SK-N-SH treated with all-trans-retinoic acid at 6 μM for 48 hours (cell line): Measurements from ENCODE around the gene CLHC1.

Source experiments
- ATAC-seq: fragments of 200-7000 bp; cut with Tn5 transposase; 3 replicates; pipeline ENCODE4 v1.9.1; 2020; ENCODE audit warnings: mild to moderate bottlenecking, moderate library complexity
- ARNTL ChIP-seq: fragments of 450-650 bp; formaldehyde crosslinking; IDR thresholded peaks from 2 replicates; pipeline ENCODE4 v1.5.0; 2020; ENCODE audit warnings: low read depth, mild to moderate bottlenecking, moderate library complexity, borderline replicate concordance
- BACH2 ChIP-seq: fragments of 250-450 bp; sonication (Bioruptor Pico); IDR thresholded peaks from 2 replicates; pipeline ENCODE4 v1.9.0; 2021; ENCODE audit warnings: mild to moderate bottlenecking, borderline replicate concordance
- CREB5 ChIP-seq: fragments of 250-450 bp; sonication (Bioruptor Pico); IDR thresholded peaks from 2 replicates; pipeline ENCODE4 v1.5.1; 2020; ENCODE audit warnings: low read depth, mild to moderate bottlenecking, moderate library complexity
- CSDC2 ChIP-seq: fragments of 250-450 bp; sonication (Bioruptor Pico); IDR thresholded peaks from 2 replicates; pipeline ENCODE4 v1.5.0; 2020; ENCODE audit warnings: mild to moderate bottlenecking, moderate library complexity
- CSRNP3 ChIP-seq: fragments of 250-450 bp; sonication (Bioruptor Pico); IDR thresholded peaks from 2 replicates; pipeline ENCODE4 v1.5.1; 2021; ENCODE audit warnings: mild to moderate bottlenecking, moderate library complexity
- GLIS3 ChIP-seq: fragments of 250-450 bp; sonication (Bioruptor Pico); IDR thresholded peaks from 2 replicates; pipeline ENCODE4 v1.5.0; 2020; ENCODE audit warnings: mild to moderate bottlenecking, moderate library complexity
- ISL1 ChIP-seq: fragments of 250-450 bp; sonication (Bioruptor Pico); IDR thresholded peaks from 2 replicates; pipeline ENCODE4 v2.1.2; 2022; ENCODE audit warnings: mild to moderate bottlenecking, moderate library complexity
- OSR1 ChIP-seq: fragments of 250-450 bp; sonication (Bioruptor Pico); IDR thresholded peaks from 2 replicates; pipeline ENCODE4 v1.8.0; 2022; ENCODE audit warnings: moderate library complexity, mild to moderate bottlenecking, inconsistent platforms
- PATZ1 ChIP-seq: fragments of 250-450 bp; sonication (Bioruptor Pico); IDR thresholded peaks from 2 replicates; pipeline ENCODE4 v1.8.0; 2020; ENCODE audit warnings: mild to moderate bottlenecking, moderate library complexity, borderline replicate concordance
- POU6F1 ChIP-seq: fragments of 250-450 bp; sonication (Bioruptor Pico); IDR thresholded peaks from 2 replicates; pipeline ENCODE4 v1.8.0; 2021; ENCODE audit warnings: low read depth, mild to moderate bottlenecking, moderate library complexity, borderline replicate concordance
- PPARA ChIP-seq: fragments of 250-450 bp; sonication (Bioruptor Pico); IDR thresholded peaks from 2 replicates; pipeline ENCODE4 v1.5.0; 2020; ENCODE audit warnings: mild to moderate bottlenecking, borderline replicate concordance
- RARB ChIP-seq: fragments of 250-450 bp; sonication (Bioruptor Pico); IDR thresholded peaks from 2 replicates; pipeline ENCODE4 v1.8.0; 2021; ENCODE audit warnings: mild to moderate bottlenecking, moderate library complexity
- TCF4 ChIP-seq: fragments of 250-450 bp; sonication (Bioruptor Pico); IDR thresholded peaks from 2 replicates; pipeline ENCODE4 v1.8.0; 2021; ENCODE audit warnings: mild to moderate bottlenecking, moderate library complexity, borderline replicate concordance
- TOX ChIP-seq: fragments of 250-450 bp; sonication (Bioruptor Pico); IDR thresholded peaks from 2 replicates; pipeline ENCODE4 v1.8.0; 2021; ENCODE audit warnings: mild to moderate bottlenecking, moderate library complexity, borderline replicate concordance
- TSHZ2 ChIP-seq: fragments of 250-450 bp; sonication (Bioruptor Pico); IDR thresholded peaks from 2 replicates; pipeline ENCODE4 v1.5.0; 2020; ENCODE audit warnings: mild to moderate bottlenecking, moderate library complexity
- ZC3H10 ChIP-seq: fragments of 250-450 bp; sonication (Bioruptor Pico); IDR thresholded peaks from 2 replicates; pipeline ENCODE4 v1.5.1; 2021; ENCODE audit warnings: mild to moderate bottlenecking, moderate library complexity
- ZFP3 ChIP-seq: fragments of 250-450 bp; sonication (Bioruptor Pico); IDR thresholded peaks from 2 replicates; pipeline ENCODE4 v1.5.0; 2020; ENCODE audit warnings: mild to moderate bottlenecking, moderate library complexity
- ZFP30 ChIP-seq: fragments of 450-650 bp; formaldehyde crosslinking; IDR thresholded peaks from 2 replicates; pipeline ENCODE4 v1.5.0; 2022; ENCODE audit warnings: mild to moderate bottlenecking, moderate library complexity
- ZNF565 ChIP-seq: fragments of 450-650 bp; formaldehyde crosslinking; conservative IDR thresholded peaks from 2 replicates; pipeline ENCODE4 v1.5.0; 2020; ENCODE audit warnings: low read depth, mild to moderate bottlenecking, moderate library complexity
- ZNF70 ChIP-seq: fragments of 450-650 bp; formaldehyde crosslinking; IDR thresholded peaks from 2 replicates; pipeline ENCODE4 v1.5.0; 2020; ENCODE audit warnings: mild to moderate bottlenecking, moderate library complexity
- ZNF8 ChIP-seq: fragments of 450-650 bp; formaldehyde crosslinking; IDR thresholded peaks from 2 replicates; pipeline ENCODE4 v1.5.0; 2020; ENCODE audit warnings: mild to moderate bottlenecking, moderate library complexity

Gene CLHC1

GRCh38 chr2:55147531-55147930 is 84.6 kb downstream of the CLHC1 start:
- TF ChIP-seq BACH2 (CRISPR knock-in tag) (no peak), ARNTL (CRISPR knock-in tag) (no peak), PPARA (no peak), ZFP3 (CRISPR knock-in tag) (no peak), ZNF8 (CRISPR knock-in tag) (no peak), ZNF70 (CRISPR knock-in tag) (no peak), GLIS3 (no peak), CSDC2 (CRISPR knock-in tag) (no peak), TSHZ2 (CRISPR knock-in tag) (no peak), ISL1 (CRISPR knock-in tag) (no peak), POU6F1 (CRISPR knock-in tag) (no peak), ZNF565 (no peak), PATZ1 (CRISPR knock-in tag) (no peak), OSR1 (CRISPR knock-in tag) (no peak), TCF4 (no peak), RARB (no peak), ZFP30 (CRISPR knock-in tag) (no peak), ZC3H10 (CRISPR knock-in tag) (no peak), CSRNP3 (CRISPR knock-in tag) (no peak)
- TF ChIP-seq, all 23 proteins: peak for 0
- no peak for ATAC-seq

GRCh38 chr2:55147041-55147440 is 85.1 kb downstream of the CLHC1 start:
- TF ChIP-seq TCF4 (no peak), ISL1 (CRISPR knock-in tag) (no peak), ZFP3 (CRISPR knock-in tag) (no peak), CREB5 (no peak), TOX (CRISPR knock-in tag) (no peak), ARNTL (CRISPR knock-in tag) (no peak), PATZ1 (CRISPR knock-in tag) (no peak), PPARA (no peak), OSR1 (CRISPR knock-in tag) (no peak), GLIS3 (no peak)

More at GRCh38 chr2:55147041-55147440, 85.1 kb downstream of the CLHC1 start:
- ATAC-seq = no peak
